Liver (tissue), 9 donors: Measurements from ENCODE around the gene ERC1. TPM values are rescaled to one million over a fixed set of nuclear protein-coding genes. Genes with fewer than 3 reads are reported as not detected.

Experiments used
- DNase-seq: peaks from one replicate; pipeline ENCODE4 v3.0.0-alpha.2; 2017; ENCODE audit warnings: low spot score
- H3K27ac ChIP-seq, 2 donors: one replicate each; pipeline ENCODE4 v1.7.0; 2013; ENCODE audit warnings: inconsistent platforms in 2 of 2, low read length in 2 of 2, control low read depth in 1 of 2, low read depth in 1 of 2, mild to moderate bottlenecking in 1 of 2
- H3K27me3 ChIP-seq, 4 donors: one replicate each; pipeline versions ENCODE4 v1.6.1 to v1.7.0; 2013; ENCODE audit warnings: low read length in 3 of 4, inconsistent platforms in 1 of 4, mild to moderate bottlenecking in 1 of 4, moderate library complexity in 1 of 4; ENCODE audit not compliant: control insufficient read depth in 4 of 4, insufficient read depth in 4 of 4
- H3K36me3 ChIP-seq, 4 donors: one replicate each; pipeline versions ENCODE4 v1.6.1 to v1.7.0; 2013; ENCODE audit warnings: low read length in 3 of 4, mild to moderate bottlenecking in 3 of 4, low read depth in 1 of 4, moderate library complexity in 1 of 4; ENCODE audit not compliant: control insufficient read depth in 4 of 4, insufficient read depth in 3 of 4
- H3K4me1 ChIP-seq, 4 donors: one replicate each; pipeline versions ENCODE4 v1.6.1 to v1.7.0; 2013; ENCODE audit warnings: low read length in 3 of 4, mild to moderate bottlenecking in 3 of 4, moderate library complexity in 1 of 4; ENCODE audit not compliant: control insufficient read depth in 4 of 4, insufficient read depth in 4 of 4
- H3K4me3 ChIP-seq, 3 donors: one replicate each; pipeline versions ENCODE4 v1.6.1 to v1.7.0; 2013; ENCODE audit warnings: low read length in 3 of 3, control low read depth in 1 of 3, low read depth in 1 of 3, mild to moderate bottlenecking in 1 of 3
- H3K9ac ChIP-seq, 2 donors: one replicate each; pipeline ENCODE4 v1.7.0; 2013; ENCODE audit warnings: low read length in 2 of 2, mild to moderate bottlenecking in 2 of 2, moderate library complexity in 2 of 2, control low read depth in 1 of 2, low read depth in 1 of 2
- H3K9me3 ChIP-seq, 4 donors: one replicate each; pipeline versions ENCODE4 v1.6.1 to v1.7.0; 2013; ENCODE audit warnings: low read length in 3 of 4; ENCODE audit not compliant: control insufficient read depth in 4 of 4
- EGR1 ChIP-seq, 2 donors: IDR thresholded peaks; 2 replicates each; pipeline ENCODE4 v1.6.1; 2016 to 2018; ENCODE audit warnings: antibody characterized with exemption in 2 of 2, low read depth in 2 of 2
- FOXA1 ChIP-seq: IDR thresholded peaks from 2 replicates; pipeline ENCODE4 v1.6.1; 2016; ENCODE audit warnings: antibody characterized with exemption
- FOXA2 ChIP-seq: IDR thresholded peaks from 2 replicates; pipeline ENCODE4 v1.6.1; 2016; ENCODE audit warnings: antibody characterized with exemption
- GABPA ChIP-seq, 2 donors: IDR thresholded peaks in 1 of 2; conservative IDR thresholded peaks in 1 of 2; 2 replicates each; pipeline ENCODE4 v1.6.1; 2016; ENCODE audit warnings: antibody characterized with exemption in 2 of 2, mild to moderate bottlenecking in 1 of 2, moderate library complexity in 1 of 2
- HNF4A ChIP-seq, 2 donors: conservative IDR thresholded peaks; 2 replicates each; pipeline ENCODE4 v1.6.1; 2016; ENCODE audit warnings: antibody characterized with exemption in 2 of 2, mild to moderate bottlenecking in 2 of 2
- HNF4G ChIP-seq: IDR thresholded peaks from 2 replicates; pipeline ENCODE4 v1.6.1; 2016; ENCODE audit warnings: antibody characterized with exemption
- JUND ChIP-seq, 2 donors: IDR thresholded peaks; 2 replicates each; pipeline ENCODE4 v1.6.1; 2016; ENCODE audit warnings: antibody characterized with exemption in 2 of 2
- NR2F2 ChIP-seq: IDR thresholded peaks from 2 replicates; pipeline ENCODE4 v1.6.1; 2016; ENCODE audit warnings: antibody characterized with exemption
- RAD21 ChIP-seq, 2 donors: IDR thresholded peaks; 2 replicates each; pipeline ENCODE4 v1.6.1; 2016; ENCODE audit warnings: antibody characterized with exemption in 2 of 2, mild to moderate bottlenecking in 2 of 2
- RXRA ChIP-seq, 2 donors: IDR thresholded peaks; 2 replicates each; pipeline ENCODE4 v1.6.1; 2017 to 2018; ENCODE audit warnings: antibody characterized with exemption in 2 of 2, mild to moderate bottlenecking in 1 of 2
- SP1 ChIP-seq: IDR thresholded peaks from 2 replicates; pipeline ENCODE4 v1.6.1; 2018; ENCODE audit warnings: antibody characterized with exemption, mild to moderate bottlenecking
- TAF1 ChIP-seq: conservative IDR thresholded peaks from 2 replicates; pipeline ENCODE4 v1.6.1; 2016; ENCODE audit warnings: antibody characterized with exemption, mild to moderate bottlenecking
- YY1 ChIP-seq: IDR thresholded peaks from 2 replicates; pipeline ENCODE4 v1.6.1; 2016; ENCODE audit warnings: antibody characterized with exemption, mild to moderate bottlenecking
- WGBS: extraction: QIAGEN DNeasy Blood & Tissue Kit; methylation state at CpG from one replicate; pipeline ENCODE4 v1.1.7; 2013; 5-methylcytosine and 5-hydroxymethylcytosine counted together
- polyA plus RNA-seq, 2 donors: library from polyadenylated mRNA; stranded (reverse) in 1 of 2; unstranded in 1 of 2; fragments of 200-250 nt in 1 of 2; fragments of >200 nt in 1 of 2; fragmentation: Nextera tagmentation in 1 of 2; extraction: Ambion mirVana in 1 of 2; gene quantifications; one replicate each; pipeline versions ENCODE4 v1.2.1 to v1.2.3, GENCODE V29; 2013 to 2015
- total RNA-seq, 2 donors: library from RNA; depleted of rRNA; stranded (reverse); fragments of >200 nt; gene quantifications; one replicate each; pipeline ENCODE4 v1.2.3, GENCODE V29; 2014
- TF ChIP-seq, protein P1 (sequence below): IDR thresholded peaks from 2 replicates; pipeline ENCODE4 v1.6.1; 2016; ENCODE audit warnings: antibody characterized with exemption
- TF ChIP-seq, protein P2 (sequence below): IDR thresholded peaks from 2 replicates; pipeline ENCODE4 v1.6.1; 2016; ENCODE audit warnings: antibody characterized with exemption
- TF ChIP-seq, protein P3 (sequence below): fragments of 150-350 bp; IDR thresholded peaks from 2 replicates; pipeline ENCODE4 v1.5.1; 2017; ENCODE audit warnings: improper control_type of control experiment, low read depth, low read length; ENCODE audit not compliant: missing input control
- TF ChIP-seq, protein P4 (sequence below): IDR thresholded peaks from 2 replicates; pipeline ENCODE4 v1.6.1; 2016; ENCODE audit warnings: antibody characterized with exemption, mild to moderate bottlenecking
- TF ChIP-seq, protein P5 (sequence below): IDR thresholded peaks from 2 replicates; pipeline ENCODE4 v1.6.1; 2016; ENCODE audit warnings: antibody characterized with exemption
- donor health status: healthy.
- donor health status: healthy.
- donor health status: healthy.
- donor health status: healthy.
- donor health status: healthy.

The ERC1 gene
- total and polyA plus RNA-seq, 4 donors: 6.2 to 50.2 (median 10.3) TPM

DNA sequence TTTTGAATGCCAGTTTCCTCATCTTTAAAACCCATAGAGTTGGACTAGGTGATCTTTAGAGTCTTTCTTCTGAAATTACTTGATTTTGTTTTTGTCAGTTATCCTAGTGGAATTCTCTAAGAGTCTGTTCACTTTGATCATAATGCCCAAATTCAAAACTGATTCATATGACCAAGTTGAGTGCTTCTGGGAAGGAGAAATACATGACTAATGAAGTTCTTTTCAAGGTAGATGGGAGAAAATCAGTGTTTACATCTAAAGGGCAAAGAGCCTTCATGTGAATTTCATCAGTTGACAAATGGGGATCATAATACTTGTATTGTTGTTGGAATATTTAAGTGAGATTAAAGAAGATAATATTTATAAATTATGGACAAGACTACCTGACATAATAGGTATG is 53.2 kb downstream of the ERC1 start:
- no peaks in the 10 kb centered on the region for H3K9me3 ChIP-seq
- H3K36me3 ChIP-seq: peaks cover 0 to 1% (median 0%) of the 10 kb centered on the region in 4 donors
- no peak overlapping the region for H3K9ac ChIP-seq
- H3K4me3 ChIP-seq: no peak overlapping the region
- TF ChIP-seq FOXA2: no peak
- no peak for TF ChIP-seq YY1
- TF ChIP-seq, protein P1, sequence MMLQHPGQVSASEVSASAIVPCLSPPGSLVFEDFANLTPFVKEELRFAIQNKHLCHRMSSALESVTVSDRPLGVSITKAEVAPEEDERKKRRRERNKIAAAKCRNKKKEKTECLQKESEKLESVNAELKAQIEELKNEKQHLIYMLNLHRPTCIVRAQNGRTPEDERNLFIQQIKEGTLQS: no peak
- TF ChIP-seq, protein P2, sequence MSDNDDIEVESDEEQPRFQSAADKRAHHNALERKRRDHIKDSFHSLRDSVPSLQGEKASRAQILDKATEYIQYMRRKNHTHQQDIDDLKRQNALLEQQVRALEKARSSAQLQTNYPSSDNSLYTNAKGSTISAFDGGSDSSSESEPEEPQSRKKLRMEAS: no peak
- TF ChIP-seq EGR1 (IDR thresholded peaks at IDR 0.05; ENCODE audit: low read depth in 2 of 2): no peak
- TF ChIP-seq, protein P3, sequence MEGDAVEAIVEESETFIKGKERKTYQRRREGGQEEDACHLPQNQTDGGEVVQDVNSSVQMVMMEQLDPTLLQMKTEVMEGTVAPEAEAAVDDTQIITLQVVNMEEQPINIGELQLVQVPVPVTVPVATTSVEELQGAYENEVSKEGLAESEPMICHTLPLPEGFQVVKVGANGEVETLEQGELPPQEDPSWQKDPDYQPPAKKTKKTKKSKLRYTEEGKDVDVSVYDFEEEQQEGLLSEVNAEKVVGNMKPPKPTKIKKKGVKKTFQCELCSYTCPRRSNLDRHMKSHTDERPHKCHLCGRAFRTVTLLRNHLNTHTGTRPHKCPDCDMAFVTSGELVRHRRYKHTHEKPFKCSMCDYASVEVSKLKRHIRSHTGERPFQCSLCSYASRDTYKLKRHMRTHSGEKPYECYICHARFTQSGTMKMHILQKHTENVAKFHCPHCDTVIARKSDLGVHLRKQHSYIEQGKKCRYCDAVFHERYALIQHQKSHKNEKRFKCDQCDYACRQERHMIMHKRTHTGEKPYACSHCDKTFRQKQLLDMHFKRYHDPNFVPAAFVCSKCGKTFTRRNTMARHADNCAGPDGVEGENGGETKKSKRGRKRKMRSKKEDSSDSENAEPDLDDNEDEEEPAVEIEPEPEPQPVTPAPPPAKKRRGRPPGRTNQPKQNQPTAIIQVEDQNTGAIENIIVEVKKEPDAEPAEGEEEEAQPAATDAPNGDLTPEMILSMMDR: no peak
- TF ChIP-seq GABPA (IDR thresholded peaks at IDR 0.05 in 1 of 2, conservative IDR thresholded peaks at IDR 0.05 in 1 of 2): no peak
- no peak for TF ChIP-seq HNF4G
- no peak for TF ChIP-seq HNF4A (conservative IDR thresholded peaks at IDR 0.05)
- no peak for TF ChIP-seq SP1
- no peak for TF ChIP-seq TAF1
- no peak for TF ChIP-seq JUND (IDR thresholded peaks at IDR 0.05)
- TF ChIP-seq NR2F2: no peak
- TF ChIP-seq RXRA (IDR thresholded peaks at IDR 0.05): no peak
- TF ChIP-seq, protein P4, sequence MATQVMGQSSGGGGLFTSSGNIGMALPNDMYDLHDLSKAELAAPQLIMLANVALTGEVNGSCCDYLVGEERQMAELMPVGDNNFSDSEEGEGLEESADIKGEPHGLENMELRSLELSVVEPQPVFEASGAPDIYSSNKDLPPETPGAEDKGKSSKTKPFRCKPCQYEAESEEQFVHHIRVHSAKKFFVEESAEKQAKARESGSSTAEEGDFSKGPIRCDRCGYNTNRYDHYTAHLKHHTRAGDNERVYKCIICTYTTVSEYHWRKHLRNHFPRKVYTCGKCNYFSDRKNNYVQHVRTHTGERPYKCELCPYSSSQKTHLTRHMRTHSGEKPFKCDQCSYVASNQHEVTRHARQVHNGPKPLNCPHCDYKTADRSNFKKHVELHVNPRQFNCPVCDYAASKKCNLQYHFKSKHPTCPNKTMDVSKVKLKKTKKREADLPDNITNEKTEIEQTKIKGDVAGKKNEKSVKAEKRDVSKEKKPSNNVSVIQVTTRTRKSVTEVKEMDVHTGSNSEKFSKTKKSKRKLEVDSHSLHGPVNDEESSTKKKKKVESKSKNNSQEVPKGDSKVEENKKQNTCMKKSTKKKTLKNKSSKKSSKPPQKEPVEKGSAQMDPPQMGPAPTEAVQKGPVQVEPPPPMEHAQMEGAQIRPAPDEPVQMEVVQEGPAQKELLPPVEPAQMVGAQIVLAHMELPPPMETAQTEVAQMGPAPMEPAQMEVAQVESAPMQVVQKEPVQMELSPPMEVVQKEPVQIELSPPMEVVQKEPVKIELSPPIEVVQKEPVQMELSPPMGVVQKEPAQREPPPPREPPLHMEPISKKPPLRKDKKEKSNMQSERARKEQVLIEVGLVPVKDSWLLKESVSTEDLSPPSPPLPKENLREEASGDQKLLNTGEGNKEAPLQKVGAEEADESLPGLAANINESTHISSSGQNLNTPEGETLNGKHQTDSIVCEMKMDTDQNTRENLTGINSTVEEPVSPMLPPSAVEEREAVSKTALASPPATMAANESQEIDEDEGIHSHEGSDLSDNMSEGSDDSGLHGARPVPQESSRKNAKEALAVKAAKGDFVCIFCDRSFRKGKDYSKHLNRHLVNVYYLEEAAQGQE: no peak
- TF ChIP-seq, protein P5, sequence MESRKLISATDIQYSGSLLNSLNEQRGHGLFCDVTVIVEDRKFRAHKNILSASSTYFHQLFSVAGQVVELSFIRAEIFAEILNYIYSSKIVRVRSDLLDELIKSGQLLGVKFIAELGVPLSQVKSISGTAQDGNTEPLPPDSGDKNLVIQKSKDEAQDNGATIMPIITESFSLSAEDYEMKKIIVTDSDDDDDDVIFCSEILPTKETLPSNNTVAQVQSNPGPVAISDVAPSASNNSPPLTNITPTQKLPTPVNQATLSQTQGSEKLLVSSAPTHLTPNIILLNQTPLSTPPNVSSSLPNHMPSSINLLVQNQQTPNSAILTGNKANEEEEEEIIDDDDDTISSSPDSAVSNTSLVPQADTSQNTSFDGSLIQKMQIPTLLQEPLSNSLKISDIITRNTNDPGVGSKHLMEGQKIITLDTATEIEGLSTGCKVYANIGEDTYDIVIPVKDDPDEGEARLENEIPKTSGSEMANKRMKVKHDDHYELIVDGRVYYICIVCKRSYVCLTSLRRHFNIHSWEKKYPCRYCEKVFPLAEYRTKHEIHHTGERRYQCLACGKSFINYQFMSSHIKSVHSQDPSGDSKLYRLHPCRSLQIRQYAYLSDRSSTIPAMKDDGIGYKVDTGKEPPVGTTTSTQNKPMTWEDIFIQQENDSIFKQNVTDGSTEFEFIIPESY: no peak
- no peak for TF ChIP-seq RAD21 (IDR thresholded peaks at IDR 0.05)
- peaks cover 0 to 2% (median 0%) of the 10 kb centered on the region in 4 donors for H3K4me1 ChIP-seq
- no peak overlapping the region for H3K27ac ChIP-seq
- H3K27me3 ChIP-seq: no peaks in the 10 kb centered on the region
- DNase-seq: no peak

DNA sequence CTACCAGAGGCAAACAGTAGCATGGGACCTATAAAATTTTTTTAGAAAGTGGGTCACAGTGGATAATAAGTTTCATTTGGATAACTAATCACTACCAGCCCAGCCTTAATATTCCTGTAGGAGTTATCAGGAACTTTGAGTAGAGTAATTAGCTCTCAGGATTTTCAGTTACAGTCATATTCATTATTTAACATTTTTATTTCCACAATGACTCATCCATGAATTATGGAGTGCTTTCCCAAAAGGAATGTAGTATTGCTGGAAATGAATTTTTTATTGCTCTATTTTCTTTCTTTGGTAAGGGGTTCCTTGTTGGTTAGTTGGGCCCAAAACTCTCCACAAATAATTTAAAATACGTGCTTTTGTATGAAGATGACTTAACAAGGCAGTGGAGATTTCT is 53.7 kb downstream of the ERC1 start:
- TF ChIP-seq SP1: no peak
- TF ChIP-seq NR2F2: no peak
- TF ChIP-seq EGR1 (IDR thresholded peaks at IDR 0.05; ENCODE audit: low read depth in 2 of 2): no peak
- no peak for TF ChIP-seq FOXA1
- TF ChIP-seq, protein P4: no peak
- TF ChIP-seq, protein P5: no peak
- TF ChIP-seq RXRA (IDR thresholded peaks at IDR 0.05): no peak
- no peak for TF ChIP-seq YY1
- TF ChIP-seq FOXA2: no peak
- no peak for TF ChIP-seq RAD21 (IDR thresholded peaks at IDR 0.05)
- Histone ChIP-seq H3K4me1 (peaks cover 0 to 2% (median 0%) of the 10 kb centered on the region in 4 donors), H3K9me3 (no peaks in the 10 kb centered on the region), H3K36me3 (peaks cover 0 to 1% (median 0%) of the 10 kb centered on the region in 4 donors), H3K9ac (no peak overlapping the region), H3K27me3 (no peaks in the 10 kb centered on the region), H3K4me3 (no peak overlapping the region), H3K27ac (no peak overlapping the region)
- WGBS: 100% methylated on average over 1 of the region's 1 CpG
- DNase-seq: no peak
